CD14-positive monocyte (primary cell): ENCODE results near the gene CCDC9B. TPM values are rescaled to one million over a fixed set of nuclear protein-coding genes. Genes with fewer than 3 reads are reported as not detected.

Experiments used
- DNase-seq, 3 donors: peaks; one replicate each; pipeline ENCODE4 v3.0.0-alpha.2; 2011 to 2022
- H2AFZ ChIP-seq: 2 replicates; pipeline ENCODE4 v1.6.0; 2012; ENCODE audit warnings: mild to moderate bottlenecking, low read depth, low read length, inconsistent platforms; ENCODE audit not compliant: insufficient read depth, poor library complexity, severe bottlenecking
- H3K27ac ChIP-seq, 2 donors: 1 replicate in 1 of 2; 2 replicates in 1 of 2; pipeline ENCODE4 v1.5.1; 2012 to 2013; ENCODE audit warnings: low read length in 2 of 2, control low read depth in 1 of 2, inconsistent platforms in 1 of 2, low read depth in 1 of 2, mild to moderate bottlenecking in 1 of 2
- H3K27me3 ChIP-seq, 2 donors: one replicate each; pipeline versions ENCODE4 v1.6.0 to v1.6.1; 2011 to 2013; ENCODE audit warnings: low read length in 2 of 2; ENCODE audit not compliant: control insufficient read depth in 2 of 2, insufficient read depth in 2 of 2
- H3K36me3 ChIP-seq, 2 donors: replicated peaks in 1 of 2; 1 replicate in 1 of 2; 2 replicates in 1 of 2; pipeline versions ENCODE4 v1.5.1 to v1.6.1; 2012 to 2013; ENCODE audit warnings: low read length in 2 of 2, control low read depth in 1 of 2, inconsistent platforms in 1 of 2, mild to moderate bottlenecking in 1 of 2; ENCODE audit not compliant: insufficient read depth in 2 of 2, control insufficient read depth in 1 of 2
- H3K4me1 ChIP-seq, 2 donors: 1 replicate in 1 of 2; 2 replicates in 1 of 2; pipeline versions ENCODE4 v1.5.1 to v1.6.1; 2012 to 2013; ENCODE audit warnings: low read length in 2 of 2, control low read depth in 1 of 2, inconsistent platforms in 1 of 2, mild to moderate bottlenecking in 1 of 2, moderate library complexity in 1 of 2; ENCODE audit not compliant: insufficient read depth in 2 of 2, control insufficient read depth in 1 of 2
- H3K4me2 ChIP-seq: replicated peaks from 2 replicates; pipeline ENCODE3; 2012; ENCODE audit warnings: low read length, moderate library complexity, mild to moderate bottlenecking; ENCODE audit not compliant: poor library complexity, severe bottlenecking; ENCODE audit errors: extremely low read depth
- H3K4me3 ChIP-seq, 3 experiments: fragments of 200-600 bp in 1 of 3; sonication (generic) in 1 of 3; replicated peaks in 1 of 3; 1 replicate in 2 of 3; 2 replicates in 1 of 3; pipeline ENCODE4 v1.5.1; 2011 to 2013; ENCODE audit warnings: low read length in 3 of 3, mild to moderate bottlenecking in 3 of 3, control low read depth in 2 of 3, low read depth in 2 of 3, inconsistent platforms in 1 of 3, moderate library complexity in 1 of 3
- H3K79me2 ChIP-seq: 2 replicates; pipeline ENCODE4 v1.6.0; 2012; ENCODE audit warnings: mild to moderate bottlenecking, control low read depth, inconsistent platforms, low read length, moderate library complexity; ENCODE audit not compliant: insufficient read depth
- H3K9ac ChIP-seq: 2 replicates; pipeline ENCODE4 v1.6.0; 2017; ENCODE audit warnings: low read length, mild to moderate bottlenecking; ENCODE audit not compliant: insufficient read depth, poor library complexity, severe bottlenecking
- H3K9me3 ChIP-seq, 2 donors: replicated peaks in 1 of 2; 1 replicate in 1 of 2; 2 replicates in 1 of 2; pipeline versions ENCODE4 v1.5.1 to v1.6.1; 2012 to 2013; ENCODE audit warnings: low read length in 2 of 2, control low read depth in 1 of 2; ENCODE audit not compliant: control insufficient read depth in 1 of 2, insufficient read depth in 1 of 2
- H4K20me1 ChIP-seq: 2 replicates; pipeline ENCODE4 v1.6.0; 2012; ENCODE audit warnings: mild to moderate bottlenecking, low read length, control low read depth, moderate library complexity; ENCODE audit not compliant: insufficient read depth
- H3K27ac Mint-ChIP-seq, 7 donors: one replicate each; pipeline ENCODE4 v1.8.0; 2020; ENCODE audit warnings: mild to moderate bottlenecking in 7 of 7, mixed read lengths in 7 of 7, moderate library complexity in 6 of 7, inconsistent platforms in 2 of 7
- H3K27me3 Mint-ChIP-seq, 3 donors: one replicate each; pipeline ENCODE4 v1.8.0; 2021 to 2022; ENCODE audit warnings: low read depth in 3 of 3, mild to moderate bottlenecking in 3 of 3, mixed read lengths in 3 of 3, moderate library complexity in 3 of 3, inconsistent platforms in 1 of 3
- H3K36me3 Mint-ChIP-seq, 2 donors: one replicate each; pipeline ENCODE4 v1.8.0; 2020; ENCODE audit warnings: mixed read lengths in 2 of 2, inconsistent platforms in 1 of 2, mild to moderate bottlenecking in 1 of 2
- H3K4me1 Mint-ChIP-seq: one replicate; pipeline ENCODE4 v1.8.0; 2020; ENCODE audit warnings: mild to moderate bottlenecking, mixed read lengths
- H3K4me3 Mint-ChIP-seq, 2 donors: one replicate each; pipeline ENCODE4 v1.8.0; 2020; ENCODE audit warnings: mild to moderate bottlenecking in 2 of 2, mixed read lengths in 2 of 2, moderate library complexity in 1 of 2
- H3K9me3 Mint-ChIP-seq, 7 donors: one replicate each; pipeline ENCODE4 v1.8.0; 2020 to 2022; ENCODE audit warnings: mixed read lengths in 7 of 7, mild to moderate bottlenecking in 6 of 7, moderate library complexity in 6 of 7, inconsistent platforms in 2 of 7
- WGBS: methylation state at CpG from one replicate; pipeline ENCODE4 v1.1.5; 2013; ENCODE audit warnings: missing lambda C conversion rate; ENCODE audit not compliant: insufficient coverage; 5-methylcytosine and 5-hydroxymethylcytosine counted together
- intact Hi-C, 2 donors: fragments of 100-400 bp; cut with micrococcal nuclease; formaldehyde crosslinking; loops; one replicate each; pipeline versions ENCODE4 v1.15.0 to v1.15.1; 2023
- polyA plus RNA-seq, 3 donors: library from polyadenylated mRNA; depleted of rRNA in 1 of 3; unstranded in 2 of 3; stranded (reverse) in 1 of 3; fragments of 300-500 nt in 2 of 3; fragments of >200 nt in 1 of 3; fragmentation: Illumina TruSeq in 2 of 3; gene quantifications; 1 replicate in 2 of 3; 2 replicates in 1 of 3; pipeline ENCODE4 v1.2.3, GENCODE V29; 2012 to 2021
- TF ChIP-seq, protein P1 (sequence below): fragments of 200-600 bp; IDR thresholded peaks from one replicate; pipeline ENCODE4 v1.8.0; 2022; ENCODE audit warnings: antibody characterized with exemption, mild to moderate bottlenecking

Gene CCDC9B
- polyA plus RNA-seq, 3 donors = 0.13 to 2.2 (median 0.39) TPM

- WGBS = 96% methylated on average over 12 of the region's 14 CpGs
- H3K9me3 ChIP-seq = no peaks in the 10 kb centered on the region
- no peaks in the 10 kb centered on the region for H3K27me3 ChIP-seq
- no peaks in the 10 kb centered on the region for H3K9me3 Mint-ChIP-seq
- H3K4me3 ChIP-seq = peak overlapping the region in 1 of 3 experiments; percentile 78
- H3K36me3 ChIP-seq = peaks cover 0 to 3% of the 10 kb centered on the region in 2 donors
- H3K4me1 Mint-ChIP-seq = peaks cover 20% of the 10 kb centered on the region
- H3K4me3 Mint-ChIP-seq = peak overlapping the region; percentile 76 to 91
- TF ChIP-seq, protein P1, sequence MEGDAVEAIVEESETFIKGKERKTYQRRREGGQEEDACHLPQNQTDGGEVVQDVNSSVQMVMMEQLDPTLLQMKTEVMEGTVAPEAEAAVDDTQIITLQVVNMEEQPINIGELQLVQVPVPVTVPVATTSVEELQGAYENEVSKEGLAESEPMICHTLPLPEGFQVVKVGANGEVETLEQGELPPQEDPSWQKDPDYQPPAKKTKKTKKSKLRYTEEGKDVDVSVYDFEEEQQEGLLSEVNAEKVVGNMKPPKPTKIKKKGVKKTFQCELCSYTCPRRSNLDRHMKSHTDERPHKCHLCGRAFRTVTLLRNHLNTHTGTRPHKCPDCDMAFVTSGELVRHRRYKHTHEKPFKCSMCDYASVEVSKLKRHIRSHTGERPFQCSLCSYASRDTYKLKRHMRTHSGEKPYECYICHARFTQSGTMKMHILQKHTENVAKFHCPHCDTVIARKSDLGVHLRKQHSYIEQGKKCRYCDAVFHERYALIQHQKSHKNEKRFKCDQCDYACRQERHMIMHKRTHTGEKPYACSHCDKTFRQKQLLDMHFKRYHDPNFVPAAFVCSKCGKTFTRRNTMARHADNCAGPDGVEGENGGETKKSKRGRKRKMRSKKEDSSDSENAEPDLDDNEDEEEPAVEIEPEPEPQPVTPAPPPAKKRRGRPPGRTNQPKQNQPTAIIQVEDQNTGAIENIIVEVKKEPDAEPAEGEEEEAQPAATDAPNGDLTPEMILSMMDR = no peak
- H4K20me1 ChIP-seq = peaks cover 3% of the 10 kb centered on the region
- peak overlapping the region in 2 of 7 donors; percentile 37 to 83 for H3K27ac Mint-ChIP-seq
- peaks cover 16 to 25% of the 10 kb centered on the region in 2 donors for H3K4me1 ChIP-seq
- H3K79me2 ChIP-seq = no peaks in the 10 kb centered on the region
- no peak overlapping the region for H3K27ac ChIP-seq
- DNase-seq = no peak
- H2AFZ ChIP-seq = peak overlapping the region; percentile 94
- H3K4me2 ChIP-seq = peak overlapping the region; percentile 97
- peaks cover 13 to 14% of the 10 kb centered on the region in 2 donors for H3K36me3 Mint-ChIP-seq
- peaks cover 2 to 9% (median 6%) of the 10 kb centered on the region in 3 donors for H3K27me3 Mint-ChIP-seq
- no peak overlapping the region for H3K9ac ChIP-seq
- intact Hi-C loops = loop anchor here (5.0 kb wide), 2 partner anchors 41 to 56 kb away; partner anchors contain the start of gene IVD (in 1 of the 2)
Measured at GRCh38 chr15:40366457-40367370, 26.0 kb upstream of the CCDC9B start.

DNA sequence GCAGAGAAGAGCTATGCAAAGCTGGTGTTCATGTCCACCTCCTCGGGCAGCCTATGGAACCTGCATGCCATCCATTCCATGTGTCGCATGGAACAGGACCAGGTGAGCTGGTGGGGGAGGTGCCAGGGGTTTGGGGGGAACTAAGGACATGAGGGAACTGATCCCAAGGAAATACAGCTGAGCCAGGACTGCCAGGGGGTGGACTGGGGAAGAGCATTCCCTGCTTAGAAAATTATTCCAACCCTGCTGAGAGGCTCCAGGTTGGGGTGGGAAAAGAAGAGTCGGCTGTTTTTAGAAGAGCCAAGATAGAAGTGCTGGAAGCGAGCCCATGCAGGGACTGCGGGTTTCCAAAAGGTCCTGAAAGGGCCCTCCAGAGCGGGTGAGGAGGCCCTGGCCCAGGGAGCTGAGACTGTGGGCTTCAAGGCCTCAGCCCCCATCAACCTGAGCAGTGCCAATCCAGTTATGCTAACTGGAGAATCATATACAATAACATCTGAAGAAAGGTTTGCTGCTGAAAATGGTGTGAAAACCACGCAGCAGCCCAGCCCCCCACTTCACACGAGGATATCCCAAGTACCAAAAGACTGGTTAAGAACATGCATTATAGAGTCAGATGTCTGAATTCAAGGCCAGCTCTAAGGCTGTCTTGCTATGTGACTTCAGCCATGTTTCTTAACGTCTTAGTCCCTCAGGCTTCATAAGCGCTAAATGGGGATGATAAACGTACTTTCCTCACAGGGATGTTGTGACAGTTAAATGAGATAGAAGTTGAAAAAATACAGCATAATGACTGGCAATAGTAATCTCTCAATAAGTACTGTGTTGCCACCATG, 25.1 kb upstream of the CCDC9B start:
- intact Hi-C loops = loop anchor here (5.0 kb wide), 2 partner anchors 41 to 56 kb away; partner anchors contain the start of gene IVD (in 1 of the 2)
- no peak overlapping the region for H3K27ac ChIP-seq
- peaks cover 16 to 25% of the 10 kb centered on the region in 2 donors for H3K4me1 ChIP-seq
- peaks cover 3% of the 10 kb centered on the region for H4K20me1 ChIP-seq
- H3K4me3 ChIP-seq = no peak overlapping the region
- peak overlapping the region in 1 of 7 donors; percentile 37 for H3K27ac Mint-ChIP-seq
- peaks cover 20% of the 10 kb centered on the region for H3K4me1 Mint-ChIP-seq
- H3K36me3 ChIP-seq = peaks cover 0 to 3% of the 10 kb centered on the region in 2 donors
- H3K4me2 ChIP-seq = no peak overlapping the region
- TF ChIP-seq, protein P1 = no peak
- H3K4me3 Mint-ChIP-seq = no peak overlapping the region
- DNase-seq = no peak
- H3K79me2 ChIP-seq = no peaks in the 10 kb centered on the region
- H3K9ac ChIP-seq = no peak overlapping the region
- peaks cover 2 to 9% (median 6%) of the 10 kb centered on the region in 3 donors for H3K27me3 Mint-ChIP-seq
- no peaks in the 10 kb centered on the region for H3K9me3 Mint-ChIP-seq
- 100% methylated on average over 6 of the region's 11 CpGs for WGBS
- no peaks in the 10 kb centered on the region for H3K9me3 ChIP-seq
- H2AFZ ChIP-seq = no peak overlapping the region
- no peaks in the 10 kb centered on the region for H3K27me3 ChIP-seq
- peaks cover 20 to 22% of the 10 kb centered on the region in 2 donors for H3K36me3 Mint-ChIP-seq
